ENCODE measurements around the gene ARHGAP12.

The ARHGAP12 gene

DNA sequence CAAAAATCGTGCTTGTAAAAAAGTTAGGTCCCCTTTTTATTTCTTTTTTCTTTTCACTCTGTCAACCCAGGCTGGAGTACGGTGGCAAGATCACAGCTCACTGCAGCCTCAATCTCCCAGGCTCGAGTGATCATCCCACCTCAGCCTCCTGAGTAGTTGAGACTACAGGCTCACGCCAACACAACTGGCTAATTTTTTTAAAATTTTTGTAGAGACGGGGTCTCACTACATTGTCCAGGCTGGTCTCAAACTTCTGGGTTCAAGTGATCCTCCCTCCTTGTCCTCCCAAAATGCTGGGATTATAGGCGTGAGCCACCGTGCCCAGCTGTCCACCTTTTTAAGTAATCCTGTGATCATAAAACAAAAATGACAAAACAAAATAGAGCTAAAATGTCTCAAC, 19.4 kb upstream of the ARHGAP12 start:
- Histone ChIP-seq H3K4me1 (ENCODE audit: control insufficient read depth, insufficient read depth, low read length) (peaks cover 5% of the 10 kb centered on the region; the same call in 1 of the 2 replicates), H3K9me3 (ENCODE audit: control insufficient read depth, insufficient read depth, low read depth, low read length) (no peaks in the 10 kb centered on the region), H3K27ac (ENCODE audit: extremely low read depth, low read depth, low read length) (no peak overlapping the region), H3K36me3 (ENCODE audit: control insufficient read depth in 2 of 2, insufficient read depth in 1 of 2, low read length in 2 of 2) (no peaks in the 10 kb centered on the region), H3K4me3 (ENCODE audit: low read depth, low read length) (no peak overlapping the region)
- no peak for TF ChIP-seq ZNF747 (tag by site-specific recombination; IDR thresholded peaks at IDR 0.05)
- TF ChIP-seq ZNF121 (tag by site-specific recombination; IDR thresholded peaks at IDR 0.05), result peak; percentile 29; the same call in 1 of the 2 replicates
- TF ChIP-seq ZNF596 (tag by site-specific recombination; IDR thresholded peaks at IDR 0.05), result no peak
- TF ChIP-seq ZBTB20 (tag by site-specific recombination; IDR thresholded peaks at IDR 0.05), result no peak
- no peak for TF ChIP-seq ZNF132 (tag by site-specific recombination; IDR thresholded peaks at IDR 0.05; ENCODE audit: borderline replicate concordance)
- TF ChIP-seq GLIS1 (tag by site-specific recombination; IDR thresholded peaks at IDR 0.05), result no peak
- POLR2A ChIA-PET, result no interaction called here
- CTCF ChIA-PET, result interaction anchor here (0.6 to 2.7 kb wide), 4 partner anchors 77 to 1268 kb away, joined by 4 to 34 read pairs (median 5); no protein-coding TSS in a partner anchor

DNA sequence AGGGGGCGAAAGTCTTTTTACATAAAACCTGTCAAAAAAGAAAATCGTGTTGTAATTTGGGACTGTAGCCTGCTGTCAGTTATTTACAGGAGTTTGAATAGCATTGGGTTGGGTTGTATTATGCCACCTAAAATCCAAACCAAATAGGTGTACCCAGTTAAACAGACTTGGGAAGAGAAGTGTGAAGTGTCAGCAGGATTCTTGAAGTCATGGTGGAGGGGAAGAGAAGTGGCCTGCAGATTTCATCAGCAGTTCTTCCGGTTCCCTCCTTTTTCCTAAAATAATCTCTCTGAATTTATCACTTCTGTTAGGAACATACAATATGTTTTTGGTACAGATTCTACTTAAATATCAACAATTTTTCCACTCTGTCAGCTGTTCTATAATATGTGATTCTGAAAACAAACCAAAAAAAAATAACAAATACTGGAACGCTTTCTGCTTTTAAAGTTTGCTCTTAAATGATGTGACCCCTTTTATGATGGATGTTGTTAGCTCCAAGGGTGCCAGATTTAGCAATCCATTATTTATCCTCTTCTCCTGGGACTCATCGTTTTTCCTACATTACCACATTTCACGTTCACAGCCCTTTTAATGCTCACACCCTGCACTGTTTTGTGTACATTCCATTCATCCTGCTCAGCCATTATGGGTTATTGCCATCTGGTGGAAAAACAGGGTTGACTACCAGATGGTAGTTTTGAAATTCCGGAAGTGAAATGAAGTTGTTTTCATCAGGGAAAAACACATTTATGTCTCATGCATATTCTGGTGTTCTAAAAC, 18.7 kb upstream of the ARHGAP12 start:
- Histone ChIP-seq H3K36me3 (ENCODE audit: control insufficient read depth in 2 of 2, insufficient read depth in 1 of 2, low read length in 2 of 2) (no peaks in the 10 kb centered on the region), H3K9me3 (ENCODE audit: control insufficient read depth, insufficient read depth, low read depth, low read length) (no peaks in the 10 kb centered on the region), H3K4me3 (ENCODE audit: low read depth, low read length) (no peak overlapping the region), H3K4me1 (ENCODE audit: control insufficient read depth, insufficient read depth, low read length) (peaks cover 4% of the 10 kb centered on the region; the same call in 1 of the 2 replicates), H3K27ac (ENCODE audit: extremely low read depth, low read depth, low read length) (no peak overlapping the region)
- ChIA-PET POLR2A (no interaction called here), CTCF (interaction anchor here (0.6 to 2.7 kb wide), 12 partner anchors 11 to 1109 kb away, joined by 3 to 34 read pairs (median 3); no protein-coding TSS in a partner anchor)
- TF ChIP-seq ZNF654 (tag by site-specific recombination; IDR thresholded peaks at IDR 0.05; ENCODE audit: low read depth) (peak; percentile 83), ZNF157 (tag by site-specific recombination; IDR thresholded peaks at IDR 0.05) (no peak), ZNF561 (tag by site-specific recombination; IDR thresholded peaks at IDR 0.05; ENCODE audit: borderline replicate concordance) (peak; percentile 62; the same call in 1 of the 2 replicates), ZNF621 (tag by site-specific recombination; IDR thresholded peaks at IDR 0.05) (no peak), ZXDB (tag by site-specific recombination; IDR thresholded peaks at IDR 0.05) (0 out of 2 replicates have a peak, but pooled peaks have one; percentile 25), ZNF140 (tag by site-specific recombination; IDR thresholded peaks at IDR 0.05) (no peak), ZIC2 (tag by site-specific recombination; IDR thresholded peaks at IDR 0.05) (no peak), ZNF571 (tag by site-specific recombination; IDR thresholded peaks at IDR 0.05) (no peak), PRDM6 (tag by site-specific recombination; IDR thresholded peaks at IDR 0.05) (peak; percentile 69), ZFP37 (tag by site-specific recombination; IDR thresholded peaks at IDR 0.05) (no peak), PRDM1 (tag by site-specific recombination; IDR thresholded peaks at IDR 0.05) (0 out of 2 replicates have a peak, but pooled peaks have one; percentile 7)
- TF ChIP-seq, protein P1, sequence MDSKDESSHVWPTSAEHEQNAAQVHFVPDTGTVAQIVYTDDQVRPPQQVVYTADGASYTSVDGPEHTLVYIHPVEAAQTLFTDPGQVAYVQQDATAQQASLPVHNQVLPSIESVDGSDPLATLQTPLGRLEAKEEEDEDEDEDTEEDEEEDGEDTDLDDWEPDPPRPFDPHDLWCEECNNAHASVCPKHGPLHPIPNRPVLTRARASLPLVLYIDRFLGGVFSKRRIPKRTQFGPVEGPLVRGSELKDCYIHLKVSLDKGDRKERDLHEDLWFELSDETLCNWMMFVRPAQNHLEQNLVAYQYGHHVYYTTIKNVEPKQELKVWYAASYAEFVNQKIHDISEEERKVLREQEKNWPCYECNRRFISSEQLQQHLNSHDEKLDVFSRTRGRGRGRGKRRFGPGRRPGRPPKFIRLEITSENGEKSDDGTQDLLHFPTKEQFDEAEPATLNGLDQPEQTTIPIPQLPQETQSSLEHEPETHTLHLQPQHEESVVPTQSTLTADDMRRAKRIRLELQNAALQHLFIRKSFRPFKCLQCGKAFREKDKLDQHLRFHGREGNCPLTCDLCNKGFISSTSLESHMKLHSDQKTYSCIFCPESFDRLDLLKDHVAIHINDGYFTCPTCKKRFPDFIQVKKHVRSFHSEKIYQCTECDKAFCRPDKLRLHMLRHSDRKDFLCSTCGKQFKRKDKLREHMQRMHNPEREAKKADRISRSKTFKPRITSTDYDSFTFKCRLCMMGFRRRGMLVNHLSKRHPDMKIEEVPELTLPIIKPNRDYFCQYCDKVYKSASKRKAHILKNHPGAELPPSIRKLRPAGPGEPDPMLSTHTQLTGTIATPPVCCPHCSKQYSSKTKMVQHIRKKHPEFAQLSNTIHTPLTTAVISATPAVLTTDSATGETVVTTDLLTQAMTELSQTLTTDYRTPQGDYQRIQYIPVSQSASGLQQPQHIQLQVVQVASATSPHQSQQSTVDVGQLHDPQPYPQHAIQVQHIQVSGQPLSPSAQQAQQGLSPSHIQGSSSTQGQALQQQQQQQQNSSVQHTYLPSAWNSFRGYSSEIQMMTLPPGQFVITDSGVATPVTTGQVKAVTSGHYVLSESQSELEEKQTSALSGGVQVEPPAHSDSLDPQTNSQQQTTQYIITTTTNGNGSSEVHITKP (tag by site-specific recombination; IDR thresholded peaks at IDR 0.05), result peak; percentile 31; the same call in 1 of the 2 replicates
- TF ChIP-seq, protein P2, sequence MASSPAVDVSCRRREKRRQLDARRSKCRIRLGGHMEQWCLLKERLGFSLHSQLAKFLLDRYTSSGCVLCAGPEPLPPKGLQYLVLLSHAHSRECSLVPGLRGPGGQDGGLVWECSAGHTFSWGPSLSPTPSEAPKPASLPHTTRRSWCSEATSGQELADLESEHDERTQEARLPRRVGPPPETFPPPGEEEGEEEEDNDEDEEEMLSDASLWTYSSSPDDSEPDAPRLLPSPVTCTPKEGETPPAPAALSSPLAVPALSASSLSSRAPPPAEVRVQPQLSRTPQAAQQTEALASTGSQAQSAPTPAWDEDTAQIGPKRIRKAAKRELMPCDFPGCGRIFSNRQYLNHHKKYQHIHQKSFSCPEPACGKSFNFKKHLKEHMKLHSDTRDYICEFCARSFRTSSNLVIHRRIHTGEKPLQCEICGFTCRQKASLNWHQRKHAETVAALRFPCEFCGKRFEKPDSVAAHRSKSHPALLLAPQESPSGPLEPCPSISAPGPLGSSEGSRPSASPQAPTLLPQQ (tag by site-specific recombination; IDR thresholded peaks at IDR 0.05), result 0 out of 2 replicates have a peak, but pooled peaks have one; percentile 18
- TF ChIP-seq, protein P3, sequence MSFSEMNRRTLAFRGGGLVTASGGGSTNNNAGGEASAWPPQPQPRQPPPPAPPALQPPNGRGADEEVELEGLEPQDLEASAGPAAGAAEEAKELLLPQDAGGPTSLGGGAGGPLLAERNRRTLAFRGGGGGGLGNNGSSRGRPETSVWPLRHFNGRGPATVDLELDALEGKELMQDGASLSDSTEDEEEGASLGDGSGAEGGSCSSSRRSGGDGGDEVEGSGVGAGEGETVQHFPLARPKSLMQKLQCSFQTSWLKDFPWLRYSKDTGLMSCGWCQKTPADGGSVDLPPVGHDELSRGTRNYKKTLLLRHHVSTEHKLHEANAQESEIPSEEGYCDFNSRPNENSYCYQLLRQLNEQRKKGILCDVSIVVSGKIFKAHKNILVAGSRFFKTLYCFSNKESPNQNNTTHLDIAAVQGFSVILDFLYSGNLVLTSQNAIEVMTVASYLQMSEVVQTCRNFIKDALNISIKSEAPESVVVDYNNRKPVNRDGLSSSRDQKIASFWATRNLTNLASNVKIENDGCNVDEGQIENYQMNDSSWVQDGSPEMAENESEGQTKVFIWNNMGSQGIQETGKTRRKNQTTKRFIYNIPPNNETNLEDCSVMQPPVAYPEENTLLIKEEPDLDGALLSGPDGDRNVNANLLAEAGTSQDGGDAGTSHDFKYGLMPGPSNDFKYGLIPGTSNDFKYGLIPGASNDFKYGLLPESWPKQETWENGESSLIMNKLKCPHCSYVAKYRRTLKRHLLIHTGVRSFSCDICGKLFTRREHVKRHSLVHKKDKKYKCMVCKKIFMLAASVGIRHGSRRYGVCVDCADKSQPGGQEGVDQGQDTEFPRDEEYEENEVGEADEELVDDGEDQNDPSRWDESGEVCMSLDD (tag by site-specific recombination; IDR thresholded peaks at IDR 0.05), result no peak
- TF ChIP-seq, protein P4, sequence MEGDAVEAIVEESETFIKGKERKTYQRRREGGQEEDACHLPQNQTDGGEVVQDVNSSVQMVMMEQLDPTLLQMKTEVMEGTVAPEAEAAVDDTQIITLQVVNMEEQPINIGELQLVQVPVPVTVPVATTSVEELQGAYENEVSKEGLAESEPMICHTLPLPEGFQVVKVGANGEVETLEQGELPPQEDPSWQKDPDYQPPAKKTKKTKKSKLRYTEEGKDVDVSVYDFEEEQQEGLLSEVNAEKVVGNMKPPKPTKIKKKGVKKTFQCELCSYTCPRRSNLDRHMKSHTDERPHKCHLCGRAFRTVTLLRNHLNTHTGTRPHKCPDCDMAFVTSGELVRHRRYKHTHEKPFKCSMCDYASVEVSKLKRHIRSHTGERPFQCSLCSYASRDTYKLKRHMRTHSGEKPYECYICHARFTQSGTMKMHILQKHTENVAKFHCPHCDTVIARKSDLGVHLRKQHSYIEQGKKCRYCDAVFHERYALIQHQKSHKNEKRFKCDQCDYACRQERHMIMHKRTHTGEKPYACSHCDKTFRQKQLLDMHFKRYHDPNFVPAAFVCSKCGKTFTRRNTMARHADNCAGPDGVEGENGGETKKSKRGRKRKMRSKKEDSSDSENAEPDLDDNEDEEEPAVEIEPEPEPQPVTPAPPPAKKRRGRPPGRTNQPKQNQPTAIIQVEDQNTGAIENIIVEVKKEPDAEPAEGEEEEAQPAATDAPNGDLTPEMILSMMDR (tag by site-specific recombination; IDR thresholded peaks at IDR 0.05), result peak; percentile 63
